ENCODE measurements around the gene UPK1A. TPM values are rescaled to one million over a fixed set of nuclear protein-coding genes. Genes with fewer than 3 reads are reported as not detected.

Gene UPK1A
- total RNA-seq, 1 experiment from 2014 or later: not detected

GRCh38 chr19:35665604-35666003, 713 bp upstream of the UPK1A start:
- no peak overlapping the region for H3K27ac ChIP-seq (ENCODE audit: low read depth, low read length, poor library complexity, severe bottlenecking)
- no peak for TF ChIP-seq CTCF (conservative IDR thresholded peaks at IDR 0.05; ENCODE audit: low read depth, low read length)
- TF ChIP-seq EZH2 (IDR thresholded peaks at IDR 0.05; ENCODE audit: borderline replicate concordance, low read depth, low read length, poor library complexity, severe bottlenecking): no peak
- H3K4me3 ChIP-seq (ENCODE audit: low read depth, low read length, poor library complexity, severe bottlenecking): no peak overlapping the region
- POLR2A ChIA-PET (ENCODE audit: low non-redundant PET): no interaction called here
- H3K27me3 ChIP-seq (replicated peaks; ENCODE audit: insufficient read depth, low read depth, low read length, poor library complexity): peaks cover 11% of the 10 kb centered on the region
- no peaks in the 10 kb centered on the region for H3K9me3 ChIP-seq (ENCODE audit: low read depth, low read length, poor library complexity, severe bottlenecking)
- BruUV-seq (replicated peaks): no TSS peak
- CTCF ChIA-PET: no interaction called here
- H3K36me3 ChIP-seq (ENCODE audit: insufficient read depth, low read length, poor library complexity, severe bottlenecking): no peaks in the 10 kb centered on the region
- no peaks in the 10 kb centered on the region for H3K4me1 ChIP-seq (ENCODE audit: insufficient read depth, low read length, poor library complexity, severe bottlenecking)
- no peak for DNase-seq (ENCODE audit: low spot score)
- intact Hi-C loops (cut with micrococcal nuclease; ENCODE audit: unreplicated experiment): no loop called here

GRCh38 chr19:35669566-35669965, 3.2 kb downstream of the UPK1A start:
- POLR2A ChIA-PET (ENCODE audit: low non-redundant PET): no interaction called here
- BruUV-seq (replicated peaks): no TSS peak

GRCh38 chr19:35669974-35670373, 3.7 kb downstream of the UPK1A start:
- Histone ChIP-seq H3K27me3 (replicated peaks; ENCODE audit: insufficient read depth, low read depth, low read length, poor library complexity) (peaks cover 35% of the 10 kb centered on the region), H3K4me1 (ENCODE audit: insufficient read depth, low read length, poor library complexity, severe bottlenecking) (no peaks in the 10 kb centered on the region), H3K36me3 (ENCODE audit: insufficient read depth, low read length, poor library complexity, severe bottlenecking) (no peaks in the 10 kb centered on the region), H3K27ac (ENCODE audit: low read depth, low read length, poor library complexity, severe bottlenecking) (no peak overlapping the region), H3K4me3 (ENCODE audit: low read depth, low read length, poor library complexity, severe bottlenecking) (no peak overlapping the region), H3K9me3 (ENCODE audit: low read depth, low read length, poor library complexity, severe bottlenecking) (no peaks in the 10 kb centered on the region)
- CTCF ChIA-PET: no interaction called here
- TF ChIP-seq EZH2 (IDR thresholded peaks at IDR 0.05; ENCODE audit: borderline replicate concordance, low read depth, low read length, poor library complexity, severe bottlenecking): no peak
- TF ChIP-seq CTCF (conservative IDR thresholded peaks at IDR 0.05; ENCODE audit: low read depth, low read length): no peak
- POLR2A ChIA-PET (ENCODE audit: low non-redundant PET): no interaction called here
- no peak for DNase-seq (ENCODE audit: low spot score)
- BruUV-seq (replicated peaks): no TSS peak
- intact Hi-C loops (cut with micrococcal nuclease; ENCODE audit: unreplicated experiment): no loop called here

More at GRCh38 chr19:35669566-35669965, 3.2 kb downstream of the UPK1A start:
- Histone ChIP-seq H3K4me1 (ENCODE audit: insufficient read depth, low read length, poor library complexity, severe bottlenecking) (no peaks in the 10 kb centered on the region), H3K27ac (ENCODE audit: low read depth, low read length, poor library complexity, severe bottlenecking) (no peak overlapping the region), H3K9me3 (ENCODE audit: low read depth, low read length, poor library complexity, severe bottlenecking) (no peaks in the 10 kb centered on the region), H3K4me3 (ENCODE audit: low read depth, low read length, poor library complexity, severe bottlenecking) (no peak overlapping the region), H3K36me3 (ENCODE audit: insufficient read depth, low read length, poor library complexity, severe bottlenecking) (no peaks in the 10 kb centered on the region), H3K27me3 (replicated peaks; ENCODE audit: insufficient read depth, low read depth, low read length, poor library complexity) (peaks cover 35% of the 10 kb centered on the region)
- TF ChIP-seq EZH2 (IDR thresholded peaks at IDR 0.05; ENCODE audit: borderline replicate concordance, low read depth, low read length, poor library complexity, severe bottlenecking): no peak
- no peak for TF ChIP-seq CTCF (conservative IDR thresholded peaks at IDR 0.05; ENCODE audit: low read depth, low read length)
- no peak for DNase-seq (ENCODE audit: low spot score)
- intact Hi-C loops (cut with micrococcal nuclease; ENCODE audit: unreplicated experiment): no loop called here
- CTCF ChIA-PET: interaction anchor here (0.6 kb wide), 1 partner anchor 28 kb away, joined by 4 read pairs; no protein-coding TSS in a partner anchor
